Endodermal cell (in vitro differentiated cells): Measurements from ENCODE around the gene NCAN. TPM values are rescaled to one million over a fixed set of nuclear protein-coding genes. Genes with fewer than 3 reads are reported as not detected.
A peak's percentile ranks its signal among the peaks of the same experiment; 100 is the strongest.

Experiments used
- DNase-seq: peaks from one replicate; pipeline ENCODE4 v3.0.0-alpha.2; 2017
- H3K27ac ChIP-seq: 2 replicates; pipeline ENCODE4 v1.5.1; 2013; ENCODE audit warnings: mild to moderate bottlenecking, low read depth, low read length, moderate library complexity
- H3K27me3 ChIP-seq: 2 replicates; pipeline ENCODE4 v1.6.1; 2013; ENCODE audit warnings: mild to moderate bottlenecking, low read length, moderate library complexity; ENCODE audit not compliant: insufficient read depth, control insufficient read depth, poor library complexity, severe bottlenecking
- H3K36me3 ChIP-seq: 2 replicates; pipeline ENCODE4 v1.7.0; 2013; ENCODE audit warnings: mild to moderate bottlenecking, low read length, moderate library complexity; ENCODE audit not compliant: control insufficient read depth, insufficient read depth
- H3K4me1 ChIP-seq: one replicate; pipeline ENCODE4 v1.7.0; 2013; ENCODE audit warnings: low read length; ENCODE audit not compliant: control insufficient read depth, insufficient read depth
- H3K4me3 ChIP-seq: 2 replicates; pipeline ENCODE4 v1.5.1; 2013; ENCODE audit warnings: mild to moderate bottlenecking, low read length, moderate library complexity
- H3K9ac ChIP-seq: 2 replicates; pipeline ENCODE4 v1.6.1; 2013; ENCODE audit warnings: mild to moderate bottlenecking, low read length, moderate library complexity; ENCODE audit not compliant: poor library complexity, severe bottlenecking; ENCODE audit errors: extremely low read depth
- H3K9me3 ChIP-seq: 2 replicates; pipeline ENCODE4 v1.6.1; 2013; ENCODE audit warnings: mild to moderate bottlenecking, low read length, moderate library complexity; ENCODE audit not compliant: control insufficient read depth
- H3K27ac Mint-ChIP-seq: 2 replicates; pipeline ENCODE4 v1.8.0; 2020; ENCODE audit warnings: mixed read lengths
- H3K27me3 Mint-ChIP-seq: 2 replicates; pipeline ENCODE4 v1.8.0; 2021; ENCODE audit warnings: mild to moderate bottlenecking, mixed read lengths; ENCODE audit not compliant: insufficient read depth
- H3K36me3 Mint-ChIP-seq: 2 replicates; pipeline ENCODE4 v1.8.0; 2020; ENCODE audit warnings: low read depth, mixed read lengths
- H3K4me1 Mint-ChIP-seq: 2 replicates; pipeline ENCODE4 v1.8.0; 2020; ENCODE audit warnings: mixed read lengths
- H3K4me3 Mint-ChIP-seq: 2 replicates; pipeline ENCODE4 v1.8.0; 2020; ENCODE audit warnings: mild to moderate bottlenecking, moderate library complexity, mixed read lengths
- H3K9me3 Mint-ChIP-seq: 2 replicates; pipeline ENCODE4 v1.8.0; 2020; ENCODE audit warnings: mild to moderate bottlenecking, mixed read lengths
- CTCF ChIP-seq: fragments of 200-600 bp; sonication (generic); conservative IDR thresholded peaks from 2 replicates; pipeline ENCODE4 v1.5.0; 2021; ENCODE audit warnings: antibody characterized with exemption, mild to moderate bottlenecking
- WGBS, 2 experiments: methylation state at CpG; one replicate each; pipeline versions ENCODE4 v1.1.5 to v1.1.7; 2013; ENCODE audit warnings: missing lambda C conversion rate in 2 of 2, mixed read lengths in 1 of 2; ENCODE audit not compliant: insufficient coverage in 1 of 2, insufficient read length in 1 of 2; 5-methylcytosine and 5-hydroxymethylcytosine counted together
- total RNA-seq, 2 donors: library from RNA; stranded (reverse); fragmentation: NEBNext Ultra II Directional in 1 of 2; extraction: Animal tissue kit (Norgen Biotek cat#: 25700) in 1 of 2; gene quantifications; 2 replicates in 1 of 2; 3 replicates in 1 of 2; pipeline ENCODE4 v1.2.1, GENCODE V29; 2021

NCAN gene
- total RNA-seq, 2 donors from 2014 or later, result 0.77 to 4.2 TPM

GRCh38 chr19:19167612-19168011, 44.1 kb upstream of the NCAN start:
- Mint-ChIP-seq H3K27ac (no peak overlapping the region), H3K4me1 (peaks cover 4% of the 10 kb centered on the region), H3K27me3 (peaks cover 57% of the 10 kb centered on the region), H3K4me3 (no peak overlapping the region), H3K9me3 (no peaks in the 10 kb centered on the region), H3K36me3 (no peaks in the 10 kb centered on the region)
- no peaks in the 10 kb centered on the region for H3K4me1 ChIP-seq
- no peaks in the 10 kb centered on the region for H3K9me3 ChIP-seq
- H3K4me3 ChIP-seq, result no peak overlapping the region
- no peak overlapping the region for H3K9ac ChIP-seq
- no peaks in the 10 kb centered on the region for H3K36me3 ChIP-seq
- no peak for DNase-seq
- peaks cover 30% of the 10 kb centered on the region for H3K27me3 ChIP-seq
- 79 to 89% methylated on average over 3 of the region's 3 CpGs for WGBS, 2 experiments
- H3K27ac ChIP-seq, result no peak overlapping the region
- no peak for TF ChIP-seq CTCF

- no peak for DNase-seq
- Histone ChIP-seq H3K9me3 (no peaks in the 10 kb centered on the region), H3K27ac (no peak overlapping the region), H3K4me3 (no peak overlapping the region), H3K27me3 (peaks cover 30% of the 10 kb centered on the region), H3K9ac (no peak overlapping the region), H3K36me3 (no peaks in the 10 kb centered on the region), H3K4me1 (no peaks in the 10 kb centered on the region)
- TF ChIP-seq CTCF, result no peak
- H3K4me1 Mint-ChIP-seq, result peaks cover 4% of the 10 kb centered on the region
- WGBS, 2 experiments, result 73 to 89% methylated on average over 2 to 9 of the region's 9 CpGs
- H3K9me3 Mint-ChIP-seq, result no peaks in the 10 kb centered on the region
- peak overlapping the region; percentile 37 for H3K4me3 Mint-ChIP-seq
- H3K27ac Mint-ChIP-seq, result no peak overlapping the region
- H3K36me3 Mint-ChIP-seq, result no peaks in the 10 kb centered on the region
- H3K27me3 Mint-ChIP-seq, result peaks cover 63% of the 10 kb centered on the region
Measured at GRCh38 chr19:19169236-19170052, 42.3 kb upstream of the NCAN start.

GRCh38 chr19:19170053-19170872, 41.5 kb upstream of the NCAN start, which contains the start of gene MEF2B:
Gene MEF2B, minus strand, starts transcription at chr19:19170263. Its CDS starts 19,528 bp downstream, at chr19:19150735.
- H3K27me3 ChIP-seq, result peaks cover 30% of the 10 kb centered on the region
- peaks cover 7% of the 10 kb centered on the region for H3K4me1 Mint-ChIP-seq
- H3K9ac ChIP-seq, result no peak within 1 kb of the TSS
- no peaks in the 10 kb centered on the region for H3K9me3 ChIP-seq
- peaks cover 61% of the 10 kb centered on the region for H3K27me3 Mint-ChIP-seq
- no peak within 1 kb of the TSS for H3K27ac Mint-ChIP-seq
- no peak for TF ChIP-seq CTCF
- WGBS, 2 experiments, result 23 to 54% methylated on average over 18 to 56 of the region's 56 CpGs
- H3K4me3 ChIP-seq, result no peak within 1 kb of the TSS
- H3K36me3 Mint-ChIP-seq, result no peaks in the 10 kb centered on the region
- H3K9me3 Mint-ChIP-seq, result no peaks in the 10 kb centered on the region
- no peak within 1 kb of the TSS for H3K27ac ChIP-seq
- no peaks in the 10 kb centered on the region for H3K4me1 ChIP-seq
- DNase-seq, result peak; percentile 97
- H3K4me3 Mint-ChIP-seq, result peak within 1 kb of the TSS; percentile 37
- H3K36me3 ChIP-seq, result no peaks in the 10 kb centered on the region
